Type B pancreatic cell (in vitro differentiated cells): ENCODE measurements around the gene ANXA3. TPM values are rescaled to one million over a fixed set of nuclear protein-coding genes. Genes with fewer than 3 reads are reported as not detected.

Experiments
- DNase-seq: peaks from one replicate; pipeline ENCODE4 v3.0.0; 2021; ENCODE audit warnings: mixed read lengths; ENCODE audit not compliant: unreplicated experiment; ENCODE audit errors: extremely low spot score
- H3K27ac Mint-ChIP-seq: 2 replicates; pipeline ENCODE4 v1.8.0; 2021; ENCODE audit warnings: mild to moderate bottlenecking, mixed read lengths
- H3K27me3 Mint-ChIP-seq: 2 replicates; pipeline ENCODE4 v1.8.0; 2021; ENCODE audit warnings: mixed read lengths
- H3K36me3 Mint-ChIP-seq: 2 replicates; pipeline ENCODE4 v1.8.0; 2021; ENCODE audit warnings: mixed read lengths
- H3K4me1 Mint-ChIP-seq: one replicate; pipeline ENCODE4 v1.8.0; 2021; ENCODE audit warnings: mixed read lengths; ENCODE audit not compliant: unreplicated experiment
- H3K4me3 Mint-ChIP-seq: 2 replicates; pipeline ENCODE4 v1.8.0; 2021; ENCODE audit warnings: mild to moderate bottlenecking, mixed read lengths
- H3K9me3 Mint-ChIP-seq: 2 replicates; pipeline ENCODE4 v1.8.0; 2021; ENCODE audit warnings: mixed read lengths
- total RNA-seq: library from RNA; stranded (reverse); gene quantifications from 2 replicates; pipeline ENCODE4 v1.2.1, GENCODE V29; 2021; ENCODE audit warnings: low replicate concordance
- TF ChIP-seq, protein P1 (sequence below): fragments of 200-600 bp; sonication (generic); conservative IDR thresholded peaks from 2 replicates; pipeline ENCODE4 v1.5.0; 2021; ENCODE audit warnings: antibody characterized with exemption, mild to moderate bottlenecking

The ANXA3 gene
- total RNA-seq, 1 donor from 2014 or later = 56.6 TPM

DNA sequence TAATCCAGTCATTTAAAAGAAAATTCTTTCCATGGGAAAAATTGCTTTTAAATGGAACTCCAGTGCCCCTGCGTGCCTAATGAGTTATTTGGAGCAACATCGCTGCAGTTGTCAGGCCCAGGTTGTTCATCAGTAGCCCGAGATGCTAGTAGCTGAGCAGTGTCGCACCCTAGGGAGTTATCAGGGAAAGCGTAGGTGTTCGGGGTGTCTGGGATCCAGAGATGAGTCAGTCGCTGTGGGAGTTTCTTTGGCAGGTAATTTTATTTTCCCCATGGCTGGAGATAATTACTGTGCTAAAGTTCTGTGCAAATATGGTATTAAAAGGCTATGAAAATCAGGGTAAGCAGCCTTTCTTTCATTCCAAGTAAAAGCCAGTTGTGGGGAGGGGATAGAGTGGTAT lies 49.4 kb downstream of the ANXA3 start:
- TF ChIP-seq, protein P1, sequence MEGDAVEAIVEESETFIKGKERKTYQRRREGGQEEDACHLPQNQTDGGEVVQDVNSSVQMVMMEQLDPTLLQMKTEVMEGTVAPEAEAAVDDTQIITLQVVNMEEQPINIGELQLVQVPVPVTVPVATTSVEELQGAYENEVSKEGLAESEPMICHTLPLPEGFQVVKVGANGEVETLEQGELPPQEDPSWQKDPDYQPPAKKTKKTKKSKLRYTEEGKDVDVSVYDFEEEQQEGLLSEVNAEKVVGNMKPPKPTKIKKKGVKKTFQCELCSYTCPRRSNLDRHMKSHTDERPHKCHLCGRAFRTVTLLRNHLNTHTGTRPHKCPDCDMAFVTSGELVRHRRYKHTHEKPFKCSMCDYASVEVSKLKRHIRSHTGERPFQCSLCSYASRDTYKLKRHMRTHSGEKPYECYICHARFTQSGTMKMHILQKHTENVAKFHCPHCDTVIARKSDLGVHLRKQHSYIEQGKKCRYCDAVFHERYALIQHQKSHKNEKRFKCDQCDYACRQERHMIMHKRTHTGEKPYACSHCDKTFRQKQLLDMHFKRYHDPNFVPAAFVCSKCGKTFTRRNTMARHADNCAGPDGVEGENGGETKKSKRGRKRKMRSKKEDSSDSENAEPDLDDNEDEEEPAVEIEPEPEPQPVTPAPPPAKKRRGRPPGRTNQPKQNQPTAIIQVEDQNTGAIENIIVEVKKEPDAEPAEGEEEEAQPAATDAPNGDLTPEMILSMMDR = no peak
- H3K36me3 Mint-ChIP-seq = peaks cover 25% of the 10 kb centered on the region
- H3K27ac Mint-ChIP-seq = no peak overlapping the region
- H3K9me3 Mint-ChIP-seq = peaks cover 5% of the 10 kb centered on the region
- no peak overlapping the region for H3K4me3 Mint-ChIP-seq
- no peaks in the 10 kb centered on the region for H3K27me3 Mint-ChIP-seq
- H3K4me1 Mint-ChIP-seq = no peaks in the 10 kb centered on the region
- no peak for DNase-seq

DNA sequence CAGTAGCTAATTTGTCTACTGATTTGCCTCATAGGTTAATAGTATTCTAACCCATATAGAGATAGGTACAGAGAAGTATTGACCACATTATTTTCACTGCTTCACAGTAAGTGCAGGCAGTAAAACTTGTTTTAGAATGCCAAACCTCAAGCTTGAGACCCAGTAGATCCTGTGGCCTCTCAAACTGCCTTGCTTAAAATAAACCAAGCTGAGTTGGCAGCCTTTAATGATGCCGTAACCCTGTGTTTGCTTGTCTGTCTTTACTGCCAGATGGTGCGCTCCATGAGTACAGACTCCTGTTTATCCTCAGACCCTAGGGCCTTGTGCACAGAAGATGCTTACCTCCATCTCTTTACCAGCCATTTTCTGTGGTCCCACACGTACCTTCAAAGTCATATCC lies 50.8 kb downstream of the ANXA3 start:
- Mint-ChIP-seq H3K36me3 (peaks cover 25% of the 10 kb centered on the region), H3K27me3 (no peaks in the 10 kb centered on the region), H3K4me3 (no peak overlapping the region), H3K27ac (no peak overlapping the region), H3K9me3 (peaks cover 5% of the 10 kb centered on the region), H3K4me1 (no peaks in the 10 kb centered on the region)
- no peak for DNase-seq
- TF ChIP-seq, protein P1 = no peak

DNA sequence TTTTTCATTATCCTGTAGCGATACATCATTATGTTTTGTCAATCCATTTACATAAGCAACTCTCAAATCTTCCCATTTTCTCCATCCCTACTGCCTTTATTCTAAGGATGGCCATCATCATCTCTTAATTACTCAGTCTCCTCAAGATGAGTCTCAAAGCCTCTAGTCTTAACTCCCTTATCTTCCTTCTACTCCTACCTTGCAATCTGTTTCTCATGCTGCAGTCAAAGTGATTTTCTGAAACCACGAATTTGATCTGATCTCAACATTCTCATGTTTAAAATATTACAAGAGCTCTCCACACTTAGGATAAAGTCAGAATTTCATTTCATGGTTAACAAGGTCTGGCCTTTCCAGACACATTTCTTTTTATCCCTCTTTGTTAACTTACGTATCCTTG lies 51.8 kb downstream of the ANXA3 start:
- no peak overlapping the region for H3K27ac Mint-ChIP-seq
- H3K4me3 Mint-ChIP-seq = no peak overlapping the region
- H3K36me3 Mint-ChIP-seq = peaks cover 25% of the 10 kb centered on the region
- peaks cover 5% of the 10 kb centered on the region for H3K9me3 Mint-ChIP-seq
- DNase-seq = no peak
- H3K4me1 Mint-ChIP-seq = no peaks in the 10 kb centered on the region
- TF ChIP-seq, protein P1 = no peak
- H3K27me3 Mint-ChIP-seq = no peaks in the 10 kb centered on the region

DNA sequence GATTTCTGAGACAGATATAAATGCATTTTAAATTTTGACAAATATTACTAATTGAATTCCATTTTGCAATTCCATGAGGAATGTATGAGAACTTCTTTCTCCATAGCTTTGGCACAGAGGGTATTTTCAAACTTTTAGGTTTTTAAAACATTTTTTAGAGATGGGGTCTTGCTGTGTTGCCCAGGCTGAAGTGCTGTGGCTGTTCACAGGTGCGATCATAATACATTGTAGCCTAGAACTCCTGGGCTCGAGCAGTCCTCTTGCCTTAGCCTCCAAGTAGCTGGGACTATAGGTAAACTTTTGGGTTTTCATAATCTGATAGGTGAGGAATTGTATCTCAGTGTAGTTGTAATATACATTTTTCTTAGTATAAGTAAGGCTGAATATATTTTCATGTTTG lies 53.4 kb downstream of the ANXA3 start:
- no peaks in the 10 kb centered on the region for H3K9me3 Mint-ChIP-seq
- peaks cover 18% of the 10 kb centered on the region for H3K36me3 Mint-ChIP-seq
- TF ChIP-seq, protein P1 = no peak
- no peaks in the 10 kb centered on the region for H3K27me3 Mint-ChIP-seq
- H3K4me3 Mint-ChIP-seq = no peak overlapping the region
- H3K4me1 Mint-ChIP-seq = no peaks in the 10 kb centered on the region
- H3K27ac Mint-ChIP-seq = no peak overlapping the region
- no peak for DNase-seq

DNA sequence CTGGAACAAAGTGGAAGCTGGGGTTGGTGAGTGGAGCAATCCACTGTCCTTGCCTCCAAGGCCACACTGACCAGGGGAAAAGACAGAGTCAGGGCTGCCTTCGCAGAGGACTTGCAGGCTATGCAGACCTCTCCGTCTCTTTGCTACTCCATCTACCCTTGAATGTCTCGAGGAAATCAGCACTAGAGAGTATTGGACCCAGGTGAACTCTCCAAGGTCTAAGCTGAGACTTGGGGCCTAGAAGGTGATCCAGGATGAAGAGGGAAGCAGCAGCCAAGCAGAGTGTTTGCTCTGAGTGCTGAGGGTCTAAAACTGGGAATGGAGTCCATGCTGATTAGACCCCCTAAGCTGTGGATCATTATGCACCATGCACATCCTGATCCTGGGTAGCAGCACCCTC lies 54.5 kb downstream of the ANXA3 start:
- TF ChIP-seq, protein P1 = no peak
- no peaks in the 10 kb centered on the region for H3K9me3 Mint-ChIP-seq
- H3K27me3 Mint-ChIP-seq = no peaks in the 10 kb centered on the region
- no peak overlapping the region for H3K27ac Mint-ChIP-seq
- no peaks in the 10 kb centered on the region for H3K4me1 Mint-ChIP-seq
- DNase-seq = no peak
- H3K4me3 Mint-ChIP-seq = no peak overlapping the region
- H3K36me3 Mint-ChIP-seq = peaks cover 14% of the 10 kb centered on the region

DNA sequence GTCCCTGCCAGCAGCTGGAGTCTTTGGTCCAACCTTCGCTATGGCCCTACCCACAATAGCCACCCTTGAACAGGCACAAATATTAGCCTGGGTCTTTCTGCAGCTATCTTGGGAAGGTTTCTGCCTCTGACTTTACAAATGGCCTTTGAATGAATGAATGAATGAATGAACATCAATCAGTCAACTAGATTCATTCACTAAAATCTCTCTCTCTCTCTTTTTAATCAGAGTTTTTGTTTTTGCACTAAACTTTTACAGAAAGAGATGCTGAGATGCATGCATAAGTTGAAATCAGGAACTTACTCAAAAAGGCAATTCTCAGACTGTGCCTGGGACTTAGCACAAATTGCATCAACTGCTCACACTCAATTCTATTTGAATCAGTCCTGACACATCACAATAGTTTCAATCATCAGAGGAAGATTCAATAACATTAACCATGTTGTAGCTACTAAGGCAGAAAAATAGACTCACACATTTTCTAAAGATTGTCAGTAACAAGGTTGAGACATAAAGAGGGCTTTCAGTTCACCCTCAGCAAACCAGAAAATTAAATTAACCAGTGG lies 55.0 kb downstream of the ANXA3 start:
- Mint-ChIP-seq H3K4me1 (no peaks in the 10 kb centered on the region), H3K9me3 (no peaks in the 10 kb centered on the region), H3K27me3 (no peaks in the 10 kb centered on the region), H3K27ac (no peak overlapping the region), H3K4me3 (no peak overlapping the region), H3K36me3 (peaks cover 14% of the 10 kb centered on the region)
- TF ChIP-seq, protein P1 = no peak
- no peak for DNase-seq
